Sigmoid colon (tissue), 7 donors: ENCODE results near the gene LRRC39. TPM values are rescaled to one million over a fixed set of nuclear protein-coding genes. Genes with fewer than 3 reads are reported as not detected.

Experiments used
- DNase-seq: peaks from one replicate; pipeline ENCODE4 v3.0.0-alpha.2; 2019
- H3K27ac ChIP-seq, 4 donors: fragments of 200-600 bp; sonication (generic); one replicate each; pipeline ENCODE4 v1.5.1; 2016 to 2019; ENCODE audit warnings: mild to moderate bottlenecking in 1 of 4
- H3K27me3 ChIP-seq, 3 donors: fragments of 200-600 bp; sonication (generic); one replicate each; pipeline ENCODE4 v1.5.1; 2019; ENCODE audit warnings: mild to moderate bottlenecking in 1 of 3
- H3K36me3 ChIP-seq, 4 donors: fragments of 200-600 bp; sonication (generic); one replicate each; pipeline ENCODE4 v1.5.1; 2016 to 2019
- H3K4me1 ChIP-seq, 4 donors: fragments of 200-600 bp; sonication (generic); one replicate each; pipeline ENCODE4 v1.5.1; 2017 to 2019
- H3K4me3 ChIP-seq, 4 donors: fragments of 200-600 bp; sonication (generic); one replicate each; pipeline ENCODE4 v1.5.1; 2017 to 2019; ENCODE audit warnings: mild to moderate bottlenecking in 2 of 4, moderate library complexity in 1 of 4
- H3K9me3 ChIP-seq, 4 donors: fragments of 200-600 bp in 3 of 4; sonication (generic) in 3 of 4; one replicate each; pipeline versions ENCODE4 v1.5.1 to v1.6.1; 2013 to 2019
- CTCF ChIP-seq, 4 experiments: fragments of 450-650 bp in 3 of 4; fragments of 200-600 bp in 1 of 4; IDR thresholded peaks; one replicate each; pipeline ENCODE4 v1.5.1; 2016 to 2019; ENCODE audit warnings: antibody characterized with exemption in 4 of 4, mild to moderate bottlenecking in 3 of 4, moderate library complexity in 2 of 4
- EP300 ChIP-seq, 4 donors: sonication (generic); formaldehyde crosslinking; IDR thresholded peaks; one replicate each; pipeline ENCODE4 v1.6.1; 2017; ENCODE audit warnings: antibody characterized with exemption in 4 of 4
- POLR2A ChIP-seq, 2 donors: fragments of 450-650 bp; IDR thresholded peaks; one replicate each; pipeline ENCODE4 v1.6.1; 2016; ENCODE audit warnings: antibody characterized with exemption in 2 of 2, mild to moderate bottlenecking in 2 of 2, moderate library complexity in 2 of 2
- POLR2AphosphoS5 ChIP-seq, 4 donors: sonication (generic); formaldehyde crosslinking; IDR thresholded peaks; one replicate each; pipeline ENCODE4 v1.6.1; 2017; ENCODE audit warnings: antibody characterized with exemption in 4 of 4
- WGBS, 2 donors: extraction: QIAGEN DNeasy Blood & Tissue Kit; methylation state at CpG; one replicate each; pipeline ENCODE4 v1.1.7; 2013; 5-methylcytosine and 5-hydroxymethylcytosine counted together
- intact Hi-C: fragments of 100-400 bp; cut with DNase I; formaldehyde crosslinking; loops from one replicate; pipeline ENCODE4 v1.15.1; 2023
- polyA plus RNA-seq, 3 donors: library from polyadenylated mRNA; stranded (reverse); fragments of 200-250 nt; gene quantifications; one replicate each; pipeline ENCODE4 v1.2.3, GENCODE V29; 2013
- total RNA-seq, 4 donors: library from RNA; depleted of rRNA; stranded (reverse); fragments of >200 nt; gene quantifications; one replicate each; pipeline ENCODE4 v1.1.0, GENCODE V29; 2016
- donor health status: healthy with polysubstance abuse.
- donor health status: Bipolar disorder and iron deficiency.
- donor health status: healthy.

The LRRC39 gene
- total and polyA plus RNA-seq, 7 donors: 0.52 to 4.2 (median 1.6) TPM; not detected in 2

- H3K4me3 ChIP-seq: peak within 1 kb of the TSS; percentile 58 to 88 (median 78)
- H3K9me3 ChIP-seq: no peaks in the 10 kb centered on the region
- H3K4me1 ChIP-seq: peaks cover 0 to 27% (median 21%) of the 10 kb centered on the region in 4 donors
- intact Hi-C loops: loop anchor here (2.0 to 10.0 kb wide), 7 partner anchors 52 to 324 kb away; partner anchors contain the start of genes CDC14A and DBT
- TF ChIP-seq POLR2AphosphoS5 (IDR thresholded peaks at IDR 0.05) (peak; percentile 69 to 87 (median 76)), POLR2A (IDR thresholded peaks at IDR 0.05) (no peak), CTCF (IDR thresholded peaks at IDR 0.05) (no peak), EP300 (IDR thresholded peaks at IDR 0.05) (peak in 1 of 4 donors; percentile 40)
- 0 to 1% methylated on average over 57 of the region's 57 CpGs for WGBS, 2 donors
- peak; percentile 98 for DNase-seq
- peaks cover 1 to 11% (median 10%) of the 10 kb centered on the region in 4 donors for H3K36me3 ChIP-seq
- no peaks in the 10 kb centered on the region for H3K27me3 ChIP-seq
- H3K27ac ChIP-seq: peak within 1 kb of the TSS; percentile 69 to 83 (median 76)
Observed at GRCh38 chr1:100132566-100133477, 45.2 kb downstream of the LRRC39 start, which contains the start of the genes SASS6 and TRMT13. SASS6 (minus strand) TSS chr1:100132930; CDS start chr1:100132814, 116 bp downstream. TRMT13 (plus strand) TSS chr1:100133163; CDS start chr1:100133169, 6 bp downstream.

- WGBS, 2 donors: 80 to 85% methylated on average over 8 of the region's 8 CpGs
Observed at GRCh38 chr1:100131623-100132022, 46.4 kb downstream of the LRRC39 start.

GRCh38 chr1:100130552-100131077 lies 47.4 kb downstream of the LRRC39 start:
- Histone ChIP-seq H3K36me3 (no peaks in the 10 kb centered on the region), H3K27ac (no peak overlapping the region), H3K27me3 (no peaks in the 10 kb centered on the region), H3K4me3 (no peak overlapping the region), H3K4me1 (peaks cover 0 to 27% (median 21%) of the 10 kb centered on the region in 4 donors), H3K9me3 (no peaks in the 10 kb centered on the region)
- TF ChIP-seq POLR2A (IDR thresholded peaks at IDR 0.05) (no peak), CTCF (IDR thresholded peaks at IDR 0.05) (no peak), EP300 (IDR thresholded peaks at IDR 0.05) (no peak), POLR2AphosphoS5 (IDR thresholded peaks at IDR 0.05) (no peak)
- DNase-seq: no peak
- WGBS, 2 donors: 80 to 86% methylated on average over 5 of the region's 5 CpGs
- intact Hi-C loops: loop anchor here (5.0 to 10.0 kb wide), 4 partner anchors 54 to 327 kb away; partner anchors contain the start of genes CDC14A and DBT

More at GRCh38 chr1:100131623-100132022, 46.4 kb downstream of the LRRC39 start:
- H3K36me3 ChIP-seq: no peaks in the 10 kb centered on the region
- peak overlapping the region in 2 of 4 donors; percentile 75 to 88 for H3K4me3 ChIP-seq
- H3K9me3 ChIP-seq: no peaks in the 10 kb centered on the region
- peaks cover 0 to 27% (median 21%) of the 10 kb centered on the region in 4 donors for H3K4me1 ChIP-seq
- intact Hi-C loops: loop anchor here (2.0 to 10.0 kb wide), 7 partner anchors 53 to 326 kb away; partner anchors contain the start of genes CDC14A and DBT
- TF ChIP-seq EP300 (IDR thresholded peaks at IDR 0.05) (no peak), CTCF (IDR thresholded peaks at IDR 0.05) (no peak), POLR2AphosphoS5 (IDR thresholded peaks at IDR 0.05) (no peak), POLR2A (IDR thresholded peaks at IDR 0.05) (no peak)
- H3K27ac ChIP-seq: no peak overlapping the region
- H3K27me3 ChIP-seq: no peaks in the 10 kb centered on the region
- DNase-seq: no peak

GRCh38 chr1:100127226-100127625 lies 50.8 kb downstream of the LRRC39 start:
- no peaks in the 10 kb centered on the region for H3K27me3 ChIP-seq

More at GRCh38 chr1:100127226-100127625, 50.8 kb downstream of the LRRC39 start:
- intact Hi-C loops: no loop called here
- peaks cover 0 to 5% (median 0%) of the 10 kb centered on the region in 4 donors for H3K36me3 ChIP-seq
- no peak overlapping the region for H3K4me3 ChIP-seq
- DNase-seq: no peak
- H3K9me3 ChIP-seq: no peaks in the 10 kb centered on the region
- TF ChIP-seq EP300 (IDR thresholded peaks at IDR 0.05) (no peak), POLR2AphosphoS5 (IDR thresholded peaks at IDR 0.05) (no peak), CTCF (IDR thresholded peaks at IDR 0.05) (no peak), POLR2A (IDR thresholded peaks at IDR 0.05) (no peak)
- no peak overlapping the region for H3K27ac ChIP-seq
- H3K4me1 ChIP-seq: peaks cover 0 to 10% (median 7%) of the 10 kb centered on the region in 4 donors
- 67 to 88% methylated on average over 1 of the region's 1 CpG for WGBS, 2 donors
